NCI-H524 treated with DMSO at 0.1 percent for 48 hours (cell line): ENCODE data around the gene STRAP.

Experiments used
- DNase-seq: peaks from one replicate; lab custom pipeline; 2025; lab: John Stamatoyannopoulos, UW

Gene STRAP, protein sequence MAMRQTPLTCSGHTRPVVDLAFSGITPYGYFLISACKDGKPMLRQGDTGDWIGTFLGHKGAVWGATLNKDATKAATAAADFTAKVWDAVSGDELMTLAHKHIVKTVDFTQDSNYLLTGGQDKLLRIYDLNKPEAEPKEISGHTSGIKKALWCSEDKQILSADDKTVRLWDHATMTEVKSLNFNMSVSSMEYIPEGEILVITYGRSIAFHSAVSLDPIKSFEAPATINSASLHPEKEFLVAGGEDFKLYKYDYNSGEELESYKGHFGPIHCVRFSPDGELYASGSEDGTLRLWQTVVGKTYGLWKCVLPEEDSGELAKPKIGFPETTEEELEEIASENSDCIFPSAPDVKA

DNA sequence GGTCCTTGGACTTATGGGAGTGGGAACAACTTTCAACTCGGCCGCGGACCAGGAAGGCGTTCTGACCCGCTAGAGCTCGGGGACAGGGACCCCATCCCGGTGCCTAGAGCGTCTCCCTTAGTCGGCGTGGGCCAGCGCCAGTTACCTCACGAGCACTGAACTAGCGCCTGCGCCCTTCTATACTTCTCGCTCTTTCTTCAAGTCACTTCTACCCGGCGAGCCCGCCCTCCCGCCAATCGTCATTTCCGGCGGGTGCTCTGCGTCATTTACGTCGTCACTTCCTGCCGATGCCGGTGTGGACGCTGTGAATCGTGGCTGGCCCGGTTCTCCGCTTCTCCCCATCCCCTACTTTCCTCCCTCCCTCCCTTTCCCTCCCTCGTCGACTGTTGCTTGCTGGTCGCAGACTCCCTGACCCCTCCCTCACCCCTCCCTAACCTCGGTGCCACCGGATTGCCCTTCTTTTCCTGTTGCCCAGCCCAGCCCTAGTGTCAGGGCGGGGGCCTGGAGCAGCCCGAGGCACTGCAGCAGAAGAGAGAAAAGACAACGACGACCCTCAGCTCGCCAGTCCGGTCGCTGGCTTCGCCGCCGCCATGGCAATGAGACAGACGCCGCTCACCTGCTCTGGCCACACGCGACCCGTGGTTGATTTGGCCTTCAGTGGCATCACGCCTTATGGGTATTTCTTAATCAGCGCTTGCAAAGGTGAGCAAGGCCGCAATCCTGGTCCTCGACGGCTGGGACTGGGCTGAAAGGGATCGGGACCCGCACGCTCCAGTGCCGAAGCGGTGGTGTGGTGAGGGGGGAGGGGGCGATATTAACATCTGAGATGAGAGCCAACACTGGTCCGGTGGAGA, at the start of gene STRAP:
Gene STRAP, plus strand, starts transcription at position 270 of the 854 bp plus-strand sequence. Its CDS starts 321 bp downstream, at position 591.
- DNase-seq = peak; percentile 83

DNA sequence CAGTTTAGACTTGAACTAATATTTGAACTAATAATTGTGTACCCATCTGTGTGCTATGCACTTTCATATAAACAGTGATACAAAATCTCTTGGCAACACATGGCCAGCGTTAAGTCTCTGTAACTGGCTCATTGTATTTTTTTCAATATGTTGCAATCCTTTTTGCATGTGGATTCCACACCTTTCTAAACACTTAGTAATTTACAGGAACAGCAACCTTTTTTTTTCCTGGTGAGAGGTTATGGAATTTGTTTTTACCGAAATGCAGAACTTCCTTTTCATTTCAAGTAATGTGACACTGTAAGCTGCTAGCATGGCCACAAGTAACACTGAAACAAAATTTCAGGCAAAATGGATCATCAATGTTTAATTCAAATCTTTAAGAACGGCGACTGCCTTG, 47.6 kb upstream of the STRAP start:
- DNase-seq = no peak

DNA sequence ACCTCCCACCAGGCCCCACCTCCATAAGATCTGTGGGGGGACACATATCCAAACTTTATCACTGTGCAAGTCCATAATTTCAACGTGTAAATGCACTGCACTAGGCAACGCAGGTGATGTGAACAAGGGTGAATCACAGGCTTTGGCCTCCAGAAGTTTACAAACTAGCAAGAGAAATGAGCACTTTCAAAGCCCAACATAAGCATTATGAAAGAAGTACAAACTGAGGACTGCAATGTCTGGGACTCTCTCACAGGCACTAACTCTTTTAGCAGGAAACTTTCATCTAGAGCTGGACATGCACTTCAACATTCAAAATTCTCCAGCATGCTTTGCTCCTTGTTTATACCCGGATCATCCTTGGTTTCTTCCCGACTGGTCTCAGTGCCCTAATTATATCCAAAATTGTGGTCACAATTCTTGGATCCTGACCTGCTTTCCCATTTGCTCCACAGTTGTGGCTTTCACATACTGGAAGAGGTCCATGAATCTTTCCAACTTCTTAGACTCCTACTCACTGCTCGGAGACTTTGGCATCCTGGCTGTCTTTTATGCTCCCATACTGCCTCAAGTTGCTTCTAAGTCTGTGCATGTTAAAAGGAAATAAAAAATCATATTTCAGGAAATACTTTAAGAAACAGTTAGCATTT, 44.9 kb upstream of the STRAP start:
- DNase-seq = no peak

DNA sequence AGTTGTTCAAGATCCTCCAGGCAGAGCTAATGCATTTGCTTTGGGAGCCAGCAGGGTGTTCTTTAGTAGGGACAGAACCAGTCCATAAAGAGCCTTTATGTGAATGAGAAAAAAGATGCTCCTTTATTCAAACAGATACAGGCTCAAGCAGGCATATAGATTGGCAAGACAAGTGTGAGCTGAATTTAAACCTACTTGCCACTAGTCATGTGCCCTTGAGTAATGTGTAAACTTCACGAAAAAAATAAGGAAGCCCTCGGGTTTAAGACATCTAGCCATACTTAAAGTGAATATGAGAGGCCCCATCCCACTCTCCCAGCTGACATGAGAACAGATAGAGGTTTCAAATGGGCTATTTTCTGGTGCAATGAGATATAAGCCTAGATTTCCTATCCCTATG, 43.1 kb upstream of the STRAP start:
- no peak for DNase-seq

DNA sequence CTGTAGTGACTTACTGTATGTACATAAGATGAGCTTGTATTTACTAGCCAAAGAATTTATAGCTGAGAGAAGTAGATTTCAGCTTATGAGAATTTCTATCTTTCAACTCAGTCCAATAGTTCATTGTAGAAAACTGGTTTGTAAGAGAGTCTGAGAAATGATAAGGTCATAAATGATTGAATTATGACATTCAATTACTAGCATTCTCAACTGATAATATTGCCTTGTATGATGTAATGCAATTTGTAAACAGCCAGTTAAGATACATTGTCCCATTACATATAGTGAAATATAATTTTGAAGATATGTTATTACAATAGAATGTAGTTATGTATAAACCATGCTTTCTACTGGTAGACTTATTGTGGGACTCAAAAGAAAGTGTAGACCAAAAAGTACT, 42.5 kb upstream of the STRAP start:
- DNase-seq = no peak

DNA sequence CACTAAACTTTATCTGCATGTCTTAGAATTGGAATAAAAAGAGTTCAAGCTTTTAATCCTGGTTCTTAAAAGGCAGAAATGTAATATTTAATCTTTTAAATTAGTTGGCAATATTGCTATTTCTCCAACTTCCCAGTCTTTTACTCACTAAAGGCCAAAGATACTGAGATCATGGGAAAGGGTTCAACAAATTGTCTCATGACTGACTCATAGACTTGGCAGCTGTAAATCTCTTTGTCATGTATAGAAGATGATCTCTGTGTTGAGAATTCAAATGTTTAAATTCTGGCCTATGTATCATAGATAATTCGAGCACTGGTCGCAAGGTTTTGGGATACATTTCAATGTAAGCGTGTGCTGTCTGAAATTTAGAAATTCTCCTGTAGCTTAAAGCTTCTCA, 40.1 kb upstream of the STRAP start:
- DNase-seq = no peak

DNA sequence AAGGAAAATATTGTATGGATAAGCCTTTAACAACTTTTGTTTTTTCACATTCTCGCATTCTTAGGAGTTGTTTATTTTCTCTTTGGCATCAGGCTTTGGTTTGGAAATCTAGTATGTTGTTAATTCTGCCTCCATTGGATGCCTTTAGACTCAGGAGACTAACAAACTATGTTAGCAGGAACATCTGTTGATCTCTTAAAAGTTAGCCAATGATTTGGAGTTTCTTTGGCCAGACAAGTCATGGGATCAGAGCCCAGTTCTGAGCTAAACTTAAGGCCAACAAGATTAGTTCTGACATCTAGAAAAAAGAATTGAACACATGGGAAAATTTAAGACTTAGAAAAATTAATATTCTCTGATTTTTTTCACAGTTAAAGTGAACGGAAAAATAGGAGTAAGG, 35.3 kb upstream of the STRAP start:
- no peak for DNase-seq

DNA sequence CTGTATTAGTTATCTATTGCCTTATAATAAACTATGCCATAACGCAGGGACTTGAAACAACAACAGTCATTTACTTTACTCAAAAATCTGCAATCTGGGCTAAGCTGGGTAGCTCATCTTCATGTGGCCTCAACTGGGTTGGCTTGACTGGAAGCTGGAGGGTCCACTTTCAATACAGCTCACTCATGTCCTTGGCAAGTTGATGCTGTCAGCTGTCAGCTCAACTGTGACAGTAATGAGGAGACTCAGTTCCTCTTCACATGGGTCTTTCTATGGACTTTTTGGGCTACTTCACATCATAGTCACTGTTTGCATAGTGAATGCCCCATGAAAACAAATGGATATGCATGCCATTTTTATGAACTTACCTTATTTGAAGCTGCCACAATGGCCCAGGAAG, 33.6 kb upstream of the STRAP start:
- DNase-seq = no peak

DNA sequence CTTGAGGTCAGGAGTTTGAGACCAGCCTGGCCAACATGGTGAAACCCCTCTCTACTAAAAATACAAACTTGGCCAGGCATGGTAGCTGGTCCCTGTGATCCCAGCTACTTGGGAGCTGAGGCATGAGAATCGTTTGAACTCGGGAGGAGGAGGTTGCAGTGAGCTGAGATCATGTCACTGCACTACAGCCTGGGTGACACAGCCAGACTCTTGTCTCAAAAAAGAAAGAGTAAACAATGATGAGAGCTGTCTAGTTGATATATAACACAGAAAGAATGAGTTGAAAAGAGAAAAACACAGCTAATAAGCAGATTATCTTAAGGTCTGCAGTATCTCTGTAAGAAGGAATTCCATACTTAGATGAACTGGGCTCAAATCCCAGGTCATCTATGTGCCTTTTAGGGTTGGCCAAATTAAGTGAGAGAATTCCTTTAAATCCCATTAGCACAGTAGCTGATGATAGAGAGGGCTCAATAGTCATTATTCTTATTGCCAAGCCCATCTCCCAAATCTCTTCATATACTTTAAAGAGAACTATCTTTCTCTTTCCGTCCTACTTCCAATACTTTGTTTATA, 31.1 kb upstream of the STRAP start:
- no peak for DNase-seq

DNA sequence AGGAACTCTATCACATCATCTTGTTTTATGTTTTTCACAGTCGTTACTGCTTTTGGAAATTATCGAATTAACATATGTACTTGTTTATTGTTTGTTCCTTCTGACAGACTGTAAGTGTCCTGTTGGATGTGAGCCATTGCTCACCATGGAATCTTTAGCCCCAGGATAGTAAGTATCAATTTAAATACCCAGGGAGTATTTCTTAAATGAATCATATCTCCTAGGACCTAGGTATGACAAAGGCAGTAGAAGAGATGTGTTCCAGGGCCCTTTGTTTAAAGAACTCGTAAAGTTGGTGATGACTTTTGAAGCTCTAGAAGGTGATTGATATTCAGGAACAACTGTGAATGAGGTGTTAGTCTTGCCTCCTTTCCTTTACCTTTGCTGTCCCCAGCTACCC, 30.3 kb upstream of the STRAP start:
- no peak for DNase-seq

DNA sequence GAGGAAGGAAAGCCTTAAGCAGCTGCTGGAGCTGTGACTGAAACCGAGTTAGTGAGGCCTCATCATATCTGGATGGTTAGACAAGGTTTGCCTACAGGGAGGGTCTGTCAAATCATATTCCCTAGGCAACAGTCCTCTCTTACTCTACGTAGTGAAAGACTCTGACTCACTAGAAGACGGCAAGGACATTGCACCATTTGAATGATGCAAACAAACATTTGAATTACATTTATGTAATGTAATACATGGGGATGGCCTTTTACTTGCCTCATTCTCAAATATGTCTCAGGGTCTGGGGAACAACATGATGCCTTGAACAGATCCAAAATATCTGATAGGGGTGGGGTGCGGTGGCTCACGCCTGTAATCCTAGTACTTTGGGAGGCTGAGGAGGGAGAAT, 29.8 kb upstream of the STRAP start:
- no peak for DNase-seq

DNA sequence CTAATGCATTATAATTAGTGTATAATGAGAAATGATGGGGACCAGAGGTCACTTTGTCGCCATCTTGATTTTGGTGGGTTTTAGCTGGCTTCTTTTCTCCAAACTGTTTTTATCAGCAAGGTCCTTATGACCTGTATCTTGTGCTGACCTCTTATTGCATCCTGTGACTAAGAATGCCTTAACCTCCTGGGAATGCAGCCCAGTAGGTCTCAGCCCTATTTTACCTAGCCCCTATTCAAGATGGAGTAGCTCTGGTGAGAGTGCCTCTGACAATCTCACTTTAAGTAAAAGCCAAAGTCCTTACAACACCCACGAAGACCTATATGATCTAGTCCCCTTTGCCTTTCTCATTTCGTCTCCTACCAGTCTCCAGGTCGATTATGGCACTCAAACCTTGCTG, 28.3 kb upstream of the STRAP start:
- DNase-seq = no peak

DNA sequence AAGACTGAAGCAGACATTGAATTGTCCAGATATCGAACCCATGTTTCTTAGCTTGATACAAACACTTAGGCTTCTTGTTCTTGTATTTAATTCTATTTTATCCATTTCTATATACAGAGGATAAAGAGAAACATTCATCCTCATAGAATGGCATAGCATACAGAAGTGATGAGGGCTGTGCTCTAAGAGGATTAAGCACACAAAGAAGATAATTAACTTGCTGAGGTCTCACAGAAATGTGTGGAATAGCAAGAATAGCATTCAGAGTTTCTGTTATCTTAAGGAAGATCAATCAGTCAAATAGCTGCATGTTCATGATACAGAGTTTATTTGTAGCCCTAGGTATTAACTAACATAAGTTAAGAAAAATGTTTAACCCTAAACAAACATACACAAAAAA, 27.3 kb upstream of the STRAP start:
- DNase-seq = peak; percentile 7

DNA sequence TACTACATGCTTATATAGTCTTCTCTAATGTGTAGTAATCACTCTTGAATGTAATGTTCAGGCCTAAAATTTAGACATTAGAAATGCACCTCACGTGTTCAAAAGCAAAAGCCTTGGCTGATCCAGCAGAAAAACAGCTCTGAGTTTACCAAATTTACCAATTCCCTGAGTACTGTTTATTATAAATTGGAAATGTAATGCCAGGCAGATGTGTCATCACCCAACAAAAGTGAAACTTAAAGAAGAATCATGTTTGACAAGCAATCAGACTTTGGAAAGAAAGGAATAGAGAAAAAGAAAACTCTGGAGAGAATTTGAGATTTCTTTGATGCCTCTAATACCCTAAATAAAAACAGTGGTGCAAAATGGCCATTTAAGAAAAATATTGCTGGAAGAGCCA, 26.5 kb upstream of the STRAP start:
- DNase-seq = no peak

DNA sequence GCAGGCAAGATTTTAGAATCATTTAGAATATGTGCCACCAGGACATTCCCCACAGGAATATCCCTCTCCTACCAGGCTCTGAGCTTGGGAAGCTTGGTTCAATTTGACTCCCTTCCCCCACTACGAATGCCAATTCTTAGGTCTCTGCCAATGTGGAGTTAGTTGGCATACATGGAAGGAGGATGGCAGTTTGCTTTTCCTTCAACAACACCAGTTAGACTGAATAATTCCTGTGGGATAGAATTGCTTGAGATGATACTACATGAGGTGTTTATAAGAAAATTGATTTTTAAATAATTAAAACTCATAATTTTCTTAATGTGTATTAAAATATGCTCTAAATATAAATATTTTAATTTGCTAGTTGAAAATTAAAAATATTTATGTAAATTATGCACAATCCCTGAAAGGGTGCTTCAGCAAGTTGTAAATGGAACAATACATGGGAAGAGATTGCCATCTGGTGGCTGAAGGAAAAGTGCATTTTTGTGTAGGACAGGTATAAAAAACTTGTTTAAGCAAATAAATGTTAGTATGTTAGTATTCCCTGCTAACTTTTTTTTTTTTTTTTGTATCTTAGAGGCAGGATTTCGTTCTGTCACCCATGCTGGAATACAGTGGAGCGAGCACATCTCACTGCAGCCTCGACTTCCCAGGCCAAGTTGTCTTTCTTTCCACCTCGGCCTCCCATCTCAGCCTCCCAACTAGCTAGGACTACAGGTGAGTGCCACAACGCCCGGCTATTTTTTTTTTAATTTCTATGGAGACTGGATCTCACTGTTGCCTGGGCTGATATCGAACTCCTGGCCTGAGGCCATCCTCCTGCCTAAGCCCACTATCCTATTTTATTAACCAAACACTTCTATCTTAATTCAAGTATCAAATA, 25.8 kb upstream of the STRAP start:
- DNase-seq = no peak

DNA sequence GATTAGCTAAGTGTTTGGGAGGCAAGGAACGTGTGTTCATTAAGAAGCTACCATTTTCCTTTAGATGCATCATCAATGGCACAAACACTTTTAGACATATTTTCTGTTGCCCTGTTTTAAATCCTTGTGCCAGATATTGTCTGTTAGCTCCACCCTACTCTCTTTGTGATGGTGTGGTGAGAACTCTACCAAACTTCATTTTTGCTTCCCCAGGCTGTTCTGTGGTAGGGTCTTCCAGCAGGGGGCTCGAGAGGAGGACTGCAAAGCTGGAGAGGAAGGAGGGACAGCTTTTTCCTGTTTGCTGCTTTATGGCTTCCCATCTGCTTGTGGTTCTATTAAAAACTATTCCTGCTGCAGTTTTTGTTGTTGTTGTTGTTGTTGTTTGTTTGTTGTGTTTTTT, 23.8 kb upstream of the STRAP start:
- DNase-seq = no peak

DNA sequence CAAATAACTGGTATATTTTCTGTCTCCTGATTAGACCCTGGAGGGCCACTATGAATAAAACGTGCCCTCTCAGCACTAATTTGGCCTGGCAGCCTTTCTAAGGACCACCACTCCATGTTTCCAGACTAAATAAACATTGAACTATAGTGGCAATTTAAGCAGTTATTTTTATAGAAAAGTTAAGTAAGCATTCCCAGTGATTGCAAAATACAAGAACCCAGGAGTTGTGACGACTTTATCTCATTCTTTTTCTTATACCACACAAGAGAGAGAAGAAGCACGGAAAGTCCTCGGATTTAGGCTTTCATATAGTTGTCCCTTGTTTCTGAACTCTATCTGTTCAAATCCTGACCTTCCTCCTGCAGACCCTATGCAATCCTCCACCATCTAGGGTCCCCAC, 23.1 kb upstream of the STRAP start:
- DNase-seq = no peak

DNA sequence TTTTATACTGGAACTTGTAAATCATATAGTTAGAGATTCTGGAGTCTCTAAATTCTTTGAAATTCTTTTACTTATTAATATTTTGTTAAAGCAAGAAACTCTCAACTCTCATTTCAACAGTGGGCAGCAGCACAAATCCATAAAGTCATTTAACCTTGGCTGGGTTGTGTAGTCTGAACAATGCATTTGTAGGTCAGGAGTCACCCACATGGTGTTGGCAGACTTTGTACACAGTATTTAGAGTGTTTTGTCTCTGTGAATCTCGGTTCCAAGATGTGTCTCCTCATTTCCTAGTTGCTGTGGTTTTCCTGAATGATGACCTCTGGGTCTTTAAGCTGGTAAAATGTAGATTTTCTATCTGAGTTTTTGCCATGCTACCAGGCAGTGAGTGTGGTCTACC, 20.8 kb upstream of the STRAP start:
- no peak for DNase-seq

DNA sequence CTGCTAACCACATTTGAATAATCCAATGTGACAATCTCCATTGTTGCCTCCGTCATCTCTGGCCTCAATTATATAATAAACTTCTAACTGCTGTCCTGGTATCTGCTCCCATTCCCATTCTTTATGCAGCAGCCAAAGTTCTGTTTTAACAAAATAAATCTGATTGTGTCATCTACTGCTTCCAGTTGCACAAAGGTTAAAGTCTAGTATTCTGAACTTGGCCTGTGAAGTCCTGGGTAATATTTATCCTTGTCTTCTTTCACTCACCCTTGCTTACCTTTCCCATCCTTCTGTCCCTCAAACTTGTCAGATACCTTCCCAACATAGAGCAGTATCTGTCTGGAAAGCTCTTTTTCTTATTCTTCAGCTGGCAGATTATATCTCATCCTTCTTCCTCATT, 19.3 kb upstream of the STRAP start:
- no peak for DNase-seq

DNA sequence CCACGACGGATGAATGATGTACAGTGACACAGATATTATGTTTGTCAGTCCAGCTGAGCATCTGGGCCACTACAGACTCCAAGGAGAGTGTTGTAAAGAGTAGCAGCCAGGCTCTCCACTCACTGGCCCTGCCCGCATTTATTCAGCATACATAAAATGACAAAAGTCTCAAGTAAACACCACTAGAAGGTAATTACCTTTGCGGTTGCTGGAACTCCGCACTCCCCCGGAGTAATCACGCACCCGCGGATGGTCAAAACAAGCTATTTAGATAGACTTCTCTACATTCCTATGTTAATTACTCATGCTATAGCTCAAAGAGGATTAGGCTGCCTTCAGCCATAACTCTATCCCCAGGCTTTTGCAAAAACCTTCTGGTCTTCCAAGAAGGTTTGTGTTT, 18.8 kb upstream of the STRAP start:
- no peak for DNase-seq

DNA sequence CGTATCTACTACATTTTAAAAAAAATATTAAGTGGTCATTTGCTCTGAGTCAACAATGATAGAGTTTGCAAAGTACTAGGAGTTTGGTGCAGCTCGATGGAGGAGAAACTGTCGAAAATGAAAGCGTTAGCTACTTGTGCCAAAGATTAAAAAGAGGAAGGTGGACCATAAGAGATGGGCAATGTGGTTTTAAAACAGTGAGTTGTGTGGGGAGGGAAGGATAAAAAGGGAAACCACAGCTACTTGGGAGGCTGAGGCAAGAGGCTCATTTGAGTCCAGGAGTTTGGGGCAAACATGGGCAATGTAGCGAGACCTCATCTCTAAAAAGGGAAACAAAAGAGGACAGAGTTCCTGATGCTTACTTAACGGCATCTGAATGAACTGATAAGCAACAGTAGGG, 18.2 kb upstream of the STRAP start:
- no peak for DNase-seq

DNA sequence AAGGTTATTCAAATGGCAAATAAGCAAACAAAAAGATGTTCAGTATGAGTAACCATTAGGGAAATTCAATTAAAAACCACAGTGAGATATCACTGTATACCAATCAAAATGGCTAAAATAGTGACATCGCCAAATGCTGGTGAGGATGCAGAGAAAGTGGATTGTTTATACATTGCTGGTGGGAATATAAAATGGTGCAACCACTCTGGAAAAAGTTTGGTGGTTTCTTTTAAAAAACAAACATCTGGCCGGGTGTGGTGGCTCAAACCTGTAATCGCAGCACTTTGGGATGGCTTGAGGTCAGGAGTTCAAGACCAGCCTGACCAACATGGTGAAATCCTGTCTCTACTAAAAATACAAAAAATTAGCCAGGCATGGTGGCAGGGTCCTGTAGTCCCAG, 14.0 kb upstream of the STRAP start:
- no peak for DNase-seq
